HK-2 (cell line): Measurements from ENCODE around the gene TMEM115.

Experiments
- DNase-seq: peaks from one replicate; pipeline ENCODE4 v3.0.0-alpha.2; 2018; ENCODE audit not compliant: unreplicated experiment

The TMEM115 gene

GRCh38 chr3:50334339-50335075 lies 24.8 kb downstream of the TMEM115 start:
- DNase-seq: no peak

GRCh38 chr3:50333744-50334328 lies 25.5 kb downstream of the TMEM115 start:
- no peak for DNase-seq

GRCh38 chr3:50331364-50331907 lies 27.9 kb downstream of the TMEM115 start:
- DNase-seq: no peak

GRCh38 chr3:50330330-50330729 lies 29.0 kb downstream of the TMEM115 start:
- no peak for DNase-seq

- DNase-seq: peak; percentile 93
Observed at GRCh38 chr3:50327943-50328691, 31.2 kb downstream of the TMEM115 start, which contains the start of gene TUSC2. Gene TUSC2, minus strand, starts transcription at chr3:50328223. Its CDS starts 124 bp downstream, at chr3:50328099.

- no peak for DNase-seq
Observed at GRCh38 chr3:50327129-50327528, 32.2 kb downstream of the TMEM115 start.

GRCh38 chr3:50326182-50326541 lies 33.2 kb downstream of the TMEM115 start:
- no peak for DNase-seq

- no peak for DNase-seq
Observed at GRCh38 chr3:50325497-50326181, 33.7 kb downstream of the TMEM115 start.

- DNase-seq: no peak
Observed at GRCh38 chr3:50325113-50325480, 34.2 kb downstream of the TMEM115 start.

- peak; percentile 59 for DNase-seq
Observed at GRCh38 chr3:50324351-50325112, 34.8 kb downstream of the TMEM115 start.

GRCh38 chr3:50323614-50324199 lies 35.6 kb downstream of the TMEM115 start:
- DNase-seq: no peak

GRCh38 chr3:50323092-50323600 lies 36.2 kb downstream of the TMEM115 start:
- no peak for DNase-seq

GRCh38 chr3:50322386-50323091 lies 36.8 kb downstream of the TMEM115 start, which contains the start of gene HYAL2:
Gene HYAL2, minus strand, starts transcription at chr3:50322745. Its CDS starts 2,256 bp downstream, at chr3:50320489.
- DNase-seq: no peak

- DNase-seq: no peak
Observed at GRCh38 chr3:50322115-50322385, 37.3 kb downstream of the TMEM115 start.

- DNase-seq: peak; percentile 81
Observed at GRCh38 chr3:50321336-50322114, 37.8 kb downstream of the TMEM115 start.

- DNase-seq: peak; percentile 63
Observed at GRCh38 chr3:50320853-50321335, 38.4 kb downstream of the TMEM115 start.

- no peak for DNase-seq
Observed at GRCh38 chr3:50319894-50320625, 39.3 kb downstream of the TMEM115 start.

- no peak for DNase-seq
Observed at GRCh38 chr3:50319181-50319893, 40.0 kb downstream of the TMEM115 start.
